CD4-positive, alpha-beta T cell (primary cell): ENCODE measurements around the gene ECM1. TPM values are rescaled to one million over a fixed set of nuclear protein-coding genes. Genes with fewer than 3 reads are reported as not detected.

ENCODE experiments used
- ATAC-seq: fragments of 200-7000 bp; cut with Tn5 transposase; one replicate; pipeline ENCODE4 v1.10.0; 2022; ENCODE audit warnings: mild to moderate bottlenecking; ENCODE audit not compliant: poor library complexity
- CTCF ChIA-PET: fragments of 350-600 bp; sonication (Branson Sonifier 250); formaldehyde crosslinking; loops from one replicate; lab custom pipeline; 2021; ENCODE audit warnings: antibody characterized with exemption, inconsistent platforms; lab: Charles Lee
- POLR2A ChIA-PET: fragments of 350-600 bp; sonication (Branson Sonifier 250); formaldehyde crosslinking; loops from one replicate; lab custom pipeline; 2021; ENCODE audit warnings: antibody characterized with exemption, inconsistent platforms; lab: Charles Lee
- DNase-seq, 14 experiments: peaks; one replicate each; pipeline ENCODE4 v3.0.0-alpha.2; 2013 to 2020; ENCODE audit warnings: mixed read lengths in 2 of 14
- H3K27ac ChIP-seq, 2 donors: one replicate each; pipeline versions ENCODE4 v1.5.1 to v1.7.0; 2013; ENCODE audit warnings: low read length in 2 of 2, low read depth in 1 of 2, mild to moderate bottlenecking in 1 of 2
- H3K27me3 ChIP-seq, 2 experiments: 1 replicate in 1 of 2; 2 replicates in 1 of 2; pipeline versions ENCODE4 v1.6.1 to v1.7.0; 2013; ENCODE audit warnings: low read length in 2 of 2, control low read depth in 1 of 2, mild to moderate bottlenecking in 1 of 2, moderate library complexity in 1 of 2; ENCODE audit not compliant: insufficient read depth in 2 of 2, control insufficient read depth in 1 of 2
- H3K36me3 ChIP-seq: one replicate; pipeline ENCODE4 v1.6.1; 2013; ENCODE audit warnings: low read length, control low read depth; ENCODE audit not compliant: insufficient read depth
- H3K4me1 ChIP-seq: one replicate; pipeline ENCODE4 v1.6.1; 2013; ENCODE audit warnings: low read length, control low read depth; ENCODE audit not compliant: insufficient read depth
- H3K4me3 ChIP-seq: one replicate; pipeline ENCODE4 v1.5.1; 2013; ENCODE audit warnings: mild to moderate bottlenecking, low read length, moderate library complexity
- H3K9me3 ChIP-seq, 2 experiments: 1 replicate in 1 of 2; 2 replicates in 1 of 2; pipeline versions ENCODE4 v1.6.1 to v1.7.0; 2013; ENCODE audit warnings: low read length in 2 of 2, mild to moderate bottlenecking in 2 of 2, control low read depth in 1 of 2, moderate library complexity in 1 of 2; ENCODE audit not compliant: control insufficient read depth in 1 of 2, insufficient read depth in 1 of 2
- H3K27ac Mint-ChIP-seq: one replicate; pipeline ENCODE4 v1.8.0; 2020; ENCODE audit warnings: mixed read lengths
- H3K27me3 Mint-ChIP-seq: one replicate; pipeline ENCODE4 v1.8.0; 2021; ENCODE audit warnings: mixed read lengths
- H3K36me3 Mint-ChIP-seq: one replicate; pipeline ENCODE4 v1.8.0; 2021; ENCODE audit warnings: low read depth, mixed read lengths
- H3K4me1 Mint-ChIP-seq: one replicate; pipeline ENCODE4 v1.8.0; 2021; ENCODE audit warnings: low read depth, mixed read lengths
- H3K4me3 Mint-ChIP-seq: one replicate; pipeline ENCODE4 v1.8.0; 2020; ENCODE audit warnings: mild to moderate bottlenecking, mixed read lengths
- H3K9me3 Mint-ChIP-seq: one replicate; pipeline ENCODE4 v1.8.0; 2020; ENCODE audit warnings: mixed read lengths
- CTCF ChIP-seq: fragments of 200-600 bp; IDR thresholded peaks from one replicate; pipeline ENCODE4 v1.8.0; 2022; ENCODE audit warnings: antibody characterized with exemption, mild to moderate bottlenecking
- intact Hi-C, 2 experiments: fragments of 100-400 bp; cut with DNase I in 1 of 2; cut with micrococcal nuclease in 1 of 2; formaldehyde crosslinking; loops; one replicate each; pipeline versions ENCODE4 v1.15.1 to v1.9.0; 2023 to 2025; cut with DNase I, micrococcal nuclease
- total RNA-seq, 174 experiments: library from RNA in 2 of 174; stranded (reverse) in 2 of 174; gene quantifications; one replicate each; pipeline ENCODE4 v1.2.3 and lab custom pipeline; 2021 to 2026

ECM1 gene
- total RNA-seq, 2 experiments from 2014 or later, result 0.31 TPM; not detected in 1

GRCh38 chr1:150561254-150561973, 53.5 kb downstream of the ECM1 start:
- Mint-ChIP-seq H3K4me1 (peaks cover 57% of the 10 kb centered on the region), H3K9me3 (no peaks in the 10 kb centered on the region), H3K27me3 (no peaks in the 10 kb centered on the region), H3K27ac (peak overlapping the region; percentile 98), H3K36me3 (peaks cover 29% of the 10 kb centered on the region), H3K4me3 (peak overlapping the region; percentile 96)
- H3K4me1 ChIP-seq, result peaks cover 83% of the 10 kb centered on the region
- peak; percentile 7 for TF ChIP-seq CTCF
- H3K27me3 ChIP-seq, result no peaks in the 10 kb centered on the region
- ChIA-PET POLR2A (interaction anchor here (0.8 to 14.5 kb wide), 26 partner anchors 10 to 674 kb away, joined by 3 to 1538 read pairs (median 6); partner anchors contain the start of genes ADAMTSL4, ENSA, FALEC and GOLPH3L), CTCF (interaction anchor here (0.6 to 6.4 kb wide), 23 partner anchors 10 to 795 kb away, joined by 3 to 183 read pairs (median 4); partner anchors contain the start of genes ENSA, GOLPH3L and MCL1)
- peak overlapping the region; percentile 90 for H3K4me3 ChIP-seq
- peak in 13 of 14 experiments; percentile 43 to 75 (median 59) for DNase-seq
- H3K27ac ChIP-seq, result peak overlapping the region; percentile 92 to 97
- H3K9me3 ChIP-seq, result no peaks in the 10 kb centered on the region
- ATAC-seq, result peak; percentile 23
- peaks cover 11% of the 10 kb centered on the region for H3K36me3 ChIP-seq
- intact Hi-C loops, result loop anchor here (1.0 to 5.0 kb wide), 5 partner anchors 18 to 436 kb away; partner anchors contain the start of genes ENSA (in 1 of the 2), GOLPH3L (in 1 of the 2) and MCL1 (in 1 of the 2)

GRCh38 chr1:150561974-150562445, 54.1 kb downstream of the ECM1 start:
- Mint-ChIP-seq H3K36me3 (peaks cover 29% of the 10 kb centered on the region), H3K27me3 (no peaks in the 10 kb centered on the region), H3K4me3 (peak overlapping the region; percentile 96), H3K4me1 (peaks cover 63% of the 10 kb centered on the region), H3K9me3 (no peaks in the 10 kb centered on the region), H3K27ac (peak overlapping the region; percentile 98)
- intact Hi-C loops, result loop anchor here (1.0 to 5.0 kb wide), 6 partner anchors 17 to 435 kb away; partner anchors contain the start of genes ENSA (in 1 of the 2), GOLPH3L (in 1 of the 2) and MCL1 (in 1 of the 2)
- peaks cover 11% of the 10 kb centered on the region for H3K36me3 ChIP-seq
- peaks cover 89% of the 10 kb centered on the region for H3K4me1 ChIP-seq
- ATAC-seq, result peak; percentile 47
- peak overlapping the region; percentile 92 to 97 for H3K27ac ChIP-seq
- ChIA-PET POLR2A (interaction anchor here (0.9 to 14.5 kb wide), 15 partner anchors 12 to 675 kb away, joined by 3 to 1538 read pairs (median 11); partner anchors contain the start of genes ADAMTSL4, ENSA, FALEC and GOLPH3L), CTCF (interaction anchor here (1.7 to 6.4 kb wide), 5 partner anchors 13 to 135 kb away, joined by 13 to 183 read pairs (median 28); partner anchors contain the start of genes GOLPH3L and MCL1)
- H3K27me3 ChIP-seq, result no peaks in the 10 kb centered on the region
- peak overlapping the region; percentile 90 for H3K4me3 ChIP-seq
- no peak for TF ChIP-seq CTCF
- DNase-seq, result peak; percentile 69 to 93 (median 84)
- H3K9me3 ChIP-seq, result no peaks in the 10 kb centered on the region
